ENCODE results near the gene CD53.

DNA sequence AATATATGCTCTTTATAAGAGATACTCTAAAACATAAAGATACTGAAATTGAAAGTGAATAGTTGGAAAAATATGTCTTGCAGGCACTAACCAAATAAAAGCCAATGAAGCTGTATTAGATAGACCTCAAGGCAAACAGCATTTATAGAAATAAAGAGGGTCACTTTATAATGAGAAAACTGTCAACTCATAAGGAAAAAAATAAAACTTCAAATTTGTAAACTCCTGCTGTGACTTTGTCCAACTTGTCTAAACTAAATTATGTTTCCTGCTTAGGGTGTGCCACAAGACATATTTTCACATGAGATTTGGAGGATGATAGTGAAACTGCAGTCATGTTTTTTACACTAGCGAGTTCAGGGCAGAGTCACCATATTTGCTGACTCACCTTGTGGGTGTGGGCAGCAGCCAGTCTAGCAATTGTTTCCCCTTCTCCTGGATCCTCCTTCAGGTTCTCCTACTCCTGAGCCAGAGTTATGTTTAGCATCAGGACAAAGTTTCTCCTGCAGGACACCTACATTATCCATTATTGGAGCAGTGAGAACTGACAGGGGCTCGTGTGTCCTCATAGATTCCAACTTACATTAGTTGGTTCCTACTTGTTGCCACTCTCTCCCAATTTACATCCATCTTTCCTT lies 43.8 kb downstream of the CD53 start:
- TF ChIP-seq POLR2AphosphoS5 (IDR thresholded peaks at IDR 0.05; ENCODE audit: low read depth, low read length) (no peak), POLR2A (IDR thresholded peaks at IDR 0.05; ENCODE audit: low read depth, low read length) (no peak), PAX5 (IDR thresholded peaks at IDR 0.05; ENCODE audit: insufficient read depth, low read length, severe bottlenecking) (no peak), TAF1 (IDR thresholded peaks at IDR 0.05; ENCODE audit: low read depth, low read length) (0 out of 2 replicates have a peak, but pooled peaks have one; percentile 24), SPI1 (IDR thresholded peaks at IDR 0.05; ENCODE audit: low read depth, low read length) (no peak), POU2F2 (IDR thresholded peaks at IDR 0.05; ENCODE audit: low read depth, low read length) (no peak)

All from GM12891 (cell line).